ENCODE data around the gene MPV17L2. TPM values are rescaled to one million over a fixed set of nuclear protein-coding genes. Genes with fewer than 3 reads are reported as not detected.
"Not testable (repeated sequence)": the region's sequence is repeated elsewhere in the genome, so short reads cannot be mapped to it uniquely, and the experiment has no call there.

The MPV17L2 gene
- total RNA-seq, 1 donor from 2014 or later = 12.0 TPM

- ATAC-seq (peak; percentile 27), DNase-seq (ENCODE audit: missing footprints) (no peak)
- intact Hi-C loops (cut with DNase I) = loop anchor here (2.0 to 5.0 kb wide), 6 partner anchors 20 to 208 kb away; partner anchors contain the start of genes LSM4 and PIK3R2
These were observed 11.6 kb downstream of the MPV17L2 start for GRCh38 chr19:18204394-18205199.

- DNase-seq (ENCODE audit: missing footprints) (peak; percentile 91), ATAC-seq (peak; percentile 40)
- intact Hi-C loops (cut with DNase I) = loop anchor here (2.0 kb wide), 4 partner anchors 19 to 117 kb away; partner anchors contain the start of gene LSM4
These were observed 12.3 kb downstream of the MPV17L2 start for GRCh38 chr19:18205200-18205892.

GRCh38 chr19:18206018-18206417 lies 13.0 kb downstream of the MPV17L2 start:
- no peak for DNase-seq (ENCODE audit: missing footprints)
- ATAC-seq = no peak
- intact Hi-C loops (cut with DNase I) = no loop called here

GRCh38 chr19:18208098-18208951 lies 15.3 kb downstream of the MPV17L2 start:
- no peak for DNase-seq (ENCODE audit: missing footprints)
- intact Hi-C loops (cut with DNase I) = no loop called here

GRCh38 chr19:18209912-18210311 lies 16.9 kb downstream of the MPV17L2 start:
- ATAC-seq; intact Hi-C loops (cut with DNase I); DNase-seq (ENCODE audit: missing footprints): not testable (repeated sequence)

More at GRCh38 chr19:18208098-18208951, 15.3 kb downstream of the MPV17L2 start:
- no peak for ATAC-seq

GRCh38 chr19:18211683-18212082 lies 18.7 kb downstream of the MPV17L2 start:
- DNase-seq (ENCODE audit: missing footprints) (no peak), ATAC-seq (no peak)
- intact Hi-C loops (cut with DNase I) = no loop called here

GRCh38 chr19:18214779-18215433 lies 21.9 kb downstream of the MPV17L2 start:
- ATAC-seq (no peak), DNase-seq (ENCODE audit: missing footprints) (no peak)
- intact Hi-C loops (cut with DNase I) = no loop called here

- intact Hi-C loops (cut with DNase I) = no loop called here
- DNase-seq (ENCODE audit: missing footprints) = no peak
- no peak for ATAC-seq
These were observed 23.8 kb downstream of the MPV17L2 start for GRCh38 chr19:18216789-18217188.

- no peak for DNase-seq (ENCODE audit: missing footprints)
- intact Hi-C loops (cut with DNase I) = no loop called here
- ATAC-seq = no peak
These were observed 25.1 kb downstream of the MPV17L2 start for GRCh38 chr19:18218159-18218558.

- intact Hi-C loops (cut with DNase I) = no loop called here
- ATAC-seq = no peak
- no peak for DNase-seq (ENCODE audit: missing footprints)
These were observed 25.6 kb downstream of the MPV17L2 start for GRCh38 chr19:18218600-18218999.

- ATAC-seq (no peak), DNase-seq (ENCODE audit: missing footprints) (no peak)
- intact Hi-C loops (cut with DNase I) = no loop called here
These were observed 27.1 kb downstream of the MPV17L2 start for GRCh38 chr19:18219911-18220631.

- ATAC-seq = no peak
- no peak for DNase-seq (ENCODE audit: missing footprints)
- intact Hi-C loops (cut with DNase I) = no loop called here
These were observed 27.7 kb downstream of the MPV17L2 start for GRCh38 chr19:18220632-18221275.

GRCh38 chr19:18221815-18222725 lies 29.1 kb downstream of the MPV17L2 start:
- intact Hi-C loops (cut with DNase I) = no loop called here
- DNase-seq (ENCODE audit: missing footprints) = no peak
- ATAC-seq = no peak

- intact Hi-C loops (cut with DNase I) = loop anchor here (2.0 kb wide), 1 partner anchor 19 kb away; the partner anchor contains the start of gene RAB3A
- peak; percentile 82 for DNase-seq (ENCODE audit: missing footprints)
- no peak for ATAC-seq
These were observed 31.0 kb downstream of the MPV17L2 start for GRCh38 chr19:18223860-18224524.

GRCh38 chr19:18224525-18225354 lies 31.7 kb downstream of the MPV17L2 start:
- peak; percentile 98 for ATAC-seq
- intact Hi-C loops (cut with DNase I) = loop anchor here (2.0 kb wide), 1 partner anchor 20 kb away; the partner anchor contains the start of gene RAB3A

More at GRCh38 chr19:18224525-18225354, 31.7 kb downstream of the MPV17L2 start:
- DNase-seq (ENCODE audit: missing footprints) = peak; percentile 98
